Fibroblast of skin of left quadriceps (primary cell): ENCODE results near the gene GPER1.

Experiments
- DNase-seq, 2 experiments: peaks; one replicate each; pipeline ENCODE4 v3.0.0-alpha.2; 2013; ENCODE audit warnings: low read depth in 2 of 2

The GPER1 gene

GRCh38 chr7:1087465-1087814, 473 bp upstream of the GPER1 start:
- peak; percentile 32 to 38 for DNase-seq

DNA sequence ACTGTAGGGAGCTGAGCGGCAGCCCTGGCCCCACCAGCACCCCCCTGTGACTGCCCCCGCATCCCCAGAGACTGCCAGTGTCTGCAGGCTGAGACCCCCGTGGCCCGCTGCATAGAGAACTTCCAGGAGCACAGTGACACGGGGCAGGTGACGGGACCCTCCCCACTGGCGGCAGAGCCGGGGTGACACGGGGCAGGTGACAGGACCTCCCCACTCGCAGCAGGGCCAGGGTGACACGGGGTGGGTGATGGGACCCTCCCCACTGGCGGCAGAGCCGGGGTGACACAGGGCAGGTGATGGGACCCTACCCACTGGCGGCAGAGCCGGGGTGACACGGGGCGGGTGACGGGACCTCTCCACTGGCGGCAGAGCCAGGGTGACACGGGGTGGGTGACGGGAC, 2.3 kb downstream of the GPER1 start:
- DNase-seq, result no peak

DNA sequence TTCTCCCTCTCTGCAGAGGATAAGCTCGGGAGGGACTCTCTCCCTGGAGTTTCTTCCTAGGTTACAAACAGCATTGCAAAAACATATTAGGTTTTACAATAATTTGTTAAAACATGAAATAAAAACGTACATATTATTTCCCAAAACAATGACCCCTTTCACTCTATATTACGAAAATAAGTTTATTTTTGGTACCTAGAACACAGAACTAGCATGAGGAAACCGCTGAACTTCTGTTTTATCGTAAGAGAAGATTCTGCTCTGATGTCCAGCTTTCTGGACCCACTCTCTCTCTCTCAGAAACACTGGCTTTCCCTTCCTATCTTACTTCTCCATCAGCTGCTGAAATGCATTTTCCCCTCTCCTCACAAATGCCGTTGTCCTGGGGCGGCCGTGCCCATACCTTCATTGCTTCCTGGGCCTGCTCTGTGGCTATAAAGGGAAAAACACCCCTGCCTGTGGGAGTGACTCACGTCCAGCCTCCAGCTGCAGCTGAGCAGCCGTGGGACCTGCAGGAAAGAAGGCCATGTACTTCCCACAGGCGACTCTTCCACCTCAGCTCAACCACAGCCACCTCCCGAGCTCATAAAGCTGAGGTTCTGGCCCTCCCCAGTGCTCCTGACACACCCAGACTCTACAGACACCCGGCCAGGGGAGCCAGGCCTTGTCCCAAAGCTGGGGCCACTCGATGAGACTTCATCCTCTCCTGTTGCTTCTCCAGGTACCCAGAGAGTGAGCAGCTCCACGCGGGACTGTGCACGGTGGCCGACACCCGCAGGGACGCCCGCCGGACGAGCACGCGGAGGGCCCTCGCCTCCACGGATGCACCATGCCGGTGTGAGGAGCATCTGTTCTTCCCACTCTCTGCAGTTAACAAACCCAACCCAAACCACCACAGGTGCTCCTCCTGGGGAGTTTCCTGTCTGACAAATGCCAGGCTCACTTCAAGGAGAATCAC, 3.1 kb downstream of the GPER1 start:
- DNase-seq, result no peak

GRCh38 chr7:1091644-1092027, 3.7 kb downstream of the GPER1 start:
- no peak for DNase-seq

- DNase-seq, result no peak
These were observed 4.3 kb downstream of the GPER1 start for GRCh38 chr7:1092161-1092632.

- DNase-seq, result no peak
These were observed 5.0 kb downstream of the GPER1 start for GRCh38 chr7:1092806-1093501.

- no peak for DNase-seq
These were observed 5.6 kb downstream of the GPER1 start for GRCh38 chr7:1093502-1093843.

DNA sequence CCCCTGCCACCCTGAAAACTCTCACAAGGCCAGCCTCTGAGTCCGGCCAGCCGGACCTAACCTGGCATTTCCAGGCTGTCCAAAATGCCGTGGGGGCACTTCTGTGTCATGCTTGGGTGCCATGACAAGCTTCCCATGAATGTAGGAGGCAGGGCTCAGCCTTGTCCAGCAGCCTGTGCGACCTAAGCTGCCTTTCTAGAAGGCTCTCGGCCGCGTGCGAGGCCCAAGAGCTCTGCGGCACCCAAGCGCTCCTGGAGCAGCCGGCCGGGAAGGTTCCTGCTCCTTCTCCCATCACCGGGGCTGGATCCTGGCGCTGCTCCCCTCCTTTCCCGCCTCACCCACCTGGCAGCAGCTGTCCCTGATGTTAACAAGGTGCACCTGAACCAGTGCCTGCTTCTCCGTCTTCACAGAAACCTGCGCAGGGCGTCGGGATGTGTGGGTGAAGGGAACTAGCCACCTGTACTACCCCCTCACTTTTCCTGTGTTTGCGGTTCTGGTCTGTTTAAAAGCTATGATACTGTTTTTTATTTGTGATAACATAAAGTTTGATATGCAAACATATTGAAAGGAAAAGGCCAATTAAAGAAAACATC, 6.1 kb downstream of the GPER1 start:
- DNase-seq, result no peak

DNA sequence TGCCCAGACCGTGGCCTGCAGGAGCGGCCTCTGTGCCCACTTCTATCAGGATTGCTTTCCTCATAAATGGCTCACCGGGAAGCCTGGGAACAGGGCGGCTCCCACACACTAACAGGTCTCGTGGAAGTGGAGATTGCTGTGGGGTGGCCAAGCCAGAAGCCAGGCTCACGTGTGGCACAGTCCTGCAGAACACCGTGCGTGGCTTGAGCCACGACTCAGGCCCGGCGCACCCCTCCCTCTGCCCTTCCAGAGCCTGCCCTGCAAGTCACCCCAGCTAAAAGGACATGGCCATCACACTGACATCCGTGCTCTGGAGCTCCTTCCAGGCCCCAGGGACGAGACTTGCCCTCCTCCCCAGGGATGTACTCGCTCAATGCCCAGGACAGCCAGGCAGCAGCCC, 7.0 kb downstream of the GPER1 start:
- DNase-seq, result no peak

DNA sequence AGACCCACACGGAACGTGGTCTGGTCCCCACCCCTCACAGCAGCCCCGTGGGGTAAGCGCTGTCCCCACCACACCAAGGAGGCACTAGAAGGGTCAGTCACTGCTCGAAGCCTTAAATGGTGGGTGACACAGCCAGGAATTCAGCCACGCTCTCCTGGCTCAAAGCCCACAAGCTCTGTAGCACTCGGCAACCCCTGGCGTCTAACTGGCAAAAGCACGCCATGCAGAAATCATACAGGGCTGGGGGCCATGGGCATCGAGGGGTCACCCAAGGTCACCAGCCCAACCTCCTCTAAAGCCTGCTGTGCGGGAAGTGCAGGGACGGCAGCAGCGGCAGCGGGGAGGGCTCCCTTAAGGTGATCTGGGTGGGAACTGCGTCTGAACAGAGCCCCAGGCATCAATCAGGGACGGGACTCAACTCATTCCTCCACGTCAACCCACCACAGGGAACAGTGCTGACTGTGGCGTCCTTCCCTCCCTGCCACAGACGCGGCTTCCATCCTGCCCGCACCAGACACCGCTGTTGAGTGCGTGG, 7.8 kb downstream of the GPER1 start:
- DNase-seq, result no peak

GRCh38 chr7:1096156-1097119, 8.5 kb downstream of the GPER1 start:
- no peak for DNase-seq

- DNase-seq, result no peak
These were observed 9.2 kb downstream of the GPER1 start for GRCh38 chr7:1097120-1097504.

GRCh38 chr7:1098243-1099153, 10.6 kb downstream of the GPER1 start:
- no peak for DNase-seq

DNA sequence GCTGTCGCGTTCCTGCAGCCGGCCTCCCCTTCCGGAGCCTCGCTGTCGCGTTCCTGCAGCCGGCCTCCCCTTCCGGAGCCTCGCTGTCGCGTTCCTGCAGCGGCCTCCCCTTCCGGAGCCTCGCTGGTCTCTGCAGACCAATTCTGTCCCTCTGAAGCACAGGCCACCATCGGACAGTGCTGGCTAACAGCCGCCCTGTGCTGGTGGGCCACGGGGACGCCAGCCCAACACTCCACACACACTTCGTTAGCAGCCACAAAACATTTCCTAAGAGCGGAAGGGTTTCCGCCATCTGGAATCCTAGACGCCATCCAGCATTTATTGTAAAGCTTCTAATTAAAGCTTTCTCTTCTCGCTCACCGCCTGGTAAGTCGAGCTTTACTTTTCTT, 11.2 kb downstream of the GPER1 start:
- no peak for DNase-seq

DNA sequence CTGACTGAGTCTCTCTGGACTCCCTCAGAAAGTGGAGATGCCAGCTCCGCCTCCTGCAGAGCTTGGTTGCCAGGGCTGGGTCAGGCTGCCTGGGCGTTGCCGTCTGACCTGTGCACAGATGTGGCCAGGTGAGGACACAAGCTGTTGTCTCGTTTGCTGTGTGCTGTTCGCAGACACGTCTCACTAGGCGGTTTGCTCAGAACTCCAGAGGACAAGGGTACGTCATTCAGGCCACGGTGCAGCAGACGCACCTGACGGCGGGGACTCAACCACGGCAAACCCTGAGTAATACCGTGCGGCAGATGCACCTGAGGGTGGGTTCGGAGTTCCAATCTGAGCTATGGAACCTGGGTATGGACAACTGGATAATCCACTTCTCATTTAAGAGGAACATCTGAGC, 11.7 kb downstream of the GPER1 start:
- DNase-seq, result no peak

- no peak for DNase-seq
These were observed 12.5 kb downstream of the GPER1 start for GRCh38 chr7:1100386-1100785.

DNA sequence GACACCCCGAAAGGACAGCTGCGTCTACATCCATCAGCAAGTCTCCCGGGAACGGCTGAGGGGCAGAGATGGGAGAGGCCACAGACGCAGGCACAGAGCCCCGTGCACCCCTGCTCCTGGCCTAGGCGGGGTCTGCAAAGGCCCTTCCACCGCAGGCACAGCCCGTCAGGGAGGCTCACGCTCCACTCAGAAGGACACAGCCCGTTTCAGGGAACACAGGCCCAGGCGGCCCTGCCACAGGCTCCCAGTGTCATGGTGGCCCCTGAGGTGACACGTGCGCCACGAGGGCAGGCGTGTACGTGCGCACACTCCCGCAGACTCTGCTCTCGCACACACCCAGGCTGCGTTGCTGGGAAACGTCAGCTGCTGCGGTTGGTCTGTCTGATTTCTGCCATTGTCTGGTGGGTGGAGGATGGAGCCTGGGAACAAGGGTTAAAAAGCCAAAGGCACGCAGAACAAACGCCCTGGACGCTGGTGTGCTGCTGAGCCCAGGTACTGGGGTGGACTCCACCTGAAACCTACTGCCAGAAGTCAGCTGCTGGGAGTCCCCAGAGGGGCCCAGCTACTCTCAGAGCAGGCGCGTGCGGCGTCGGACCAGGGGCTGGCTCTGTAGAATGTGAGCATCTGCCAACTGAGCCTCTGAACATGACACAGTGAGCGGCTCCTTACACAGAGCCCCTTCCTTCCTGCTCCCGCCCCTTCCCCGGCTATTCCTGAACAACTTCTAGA, 13.1 kb downstream of the GPER1 start:
- DNase-seq, result no peak

DNA sequence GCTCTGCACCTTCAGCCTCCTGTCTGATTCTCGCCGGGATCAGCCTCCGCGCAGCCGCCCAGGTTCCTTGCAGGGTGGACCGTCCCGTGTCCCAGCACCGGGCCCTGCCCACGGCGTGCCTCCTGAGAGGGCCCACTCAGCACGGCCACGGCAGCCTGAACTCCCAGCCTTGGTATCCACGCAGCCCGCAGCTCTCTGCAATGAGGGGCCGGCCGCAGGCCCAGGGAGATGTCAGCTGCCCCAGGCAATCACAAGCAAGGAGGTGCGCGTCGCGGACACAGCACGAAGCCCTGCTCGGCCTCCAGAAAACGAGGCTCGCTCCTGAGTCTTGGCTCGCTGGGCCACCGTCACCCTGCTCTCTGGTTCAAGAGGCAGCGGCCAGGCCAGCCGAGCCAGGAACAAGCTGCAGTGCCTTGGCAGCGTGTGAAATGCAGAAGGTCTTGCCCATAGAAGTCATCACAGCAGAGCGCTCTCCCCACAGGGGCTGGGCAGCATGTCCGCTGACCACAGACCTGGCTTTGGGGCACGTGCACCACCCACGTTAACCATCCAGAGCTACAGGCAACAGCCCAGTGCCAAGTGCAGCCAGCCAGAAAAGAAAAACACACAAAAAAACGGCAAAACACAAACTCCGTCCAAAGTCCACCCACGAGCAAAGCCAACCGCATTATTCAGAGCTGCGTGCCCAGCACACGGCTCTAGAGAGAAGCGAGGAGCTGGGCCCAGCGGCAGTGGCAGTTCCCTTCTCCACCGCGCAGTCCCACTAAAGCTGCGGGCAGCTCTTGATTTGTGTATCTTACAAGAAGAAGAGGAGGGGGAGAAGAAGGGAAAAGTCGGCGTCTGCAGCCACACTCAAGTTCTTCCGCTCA, 13.9 kb downstream of the GPER1 start:
- DNase-seq, result no peak
